DND-41 (cell line): ENCODE measurements around the gene CHD8.

ENCODE experiments used
- ATAC-seq: fragments of 200-7000 bp; cut with Tn5 transposase; 3 replicates; pipeline ENCODE4 v1.9.1; 2021; ENCODE audit warnings: low read depth; ENCODE audit not compliant: insufficient read depth
- DNase-seq: peaks from one replicate; pipeline ENCODE4 v3.0.0-alpha.2; 2020
- H2AFZ ChIP-seq: 2 replicates; pipeline ENCODE4 v1.6.0; 2012; ENCODE audit warnings: low read depth, low read length
- H3K27ac ChIP-seq: 2 replicates; pipeline ENCODE4 v1.5.1; 2012; ENCODE audit warnings: low read length, inconsistent platforms
- H3K27me3 ChIP-seq: fragments of 200-600 bp; sonication (generic); 2 replicates; pipeline ENCODE4 v1.6.0; 2012; ENCODE audit warnings: low read length, mild to moderate bottlenecking, inconsistent platforms; ENCODE audit not compliant: insufficient read depth, poor library complexity
- H3K36me3 ChIP-seq: 2 replicates; pipeline ENCODE4 v1.5.1; 2012; ENCODE audit warnings: low read length, inconsistent platforms; ENCODE audit not compliant: insufficient read depth
- H3K4me1 ChIP-seq: 2 replicates; pipeline ENCODE4 v1.5.1; 2012; ENCODE audit warnings: mild to moderate bottlenecking, low read length; ENCODE audit not compliant: insufficient read depth
- H3K4me2 ChIP-seq: 2 replicates; pipeline ENCODE4 v1.6.0; 2012; ENCODE audit warnings: mild to moderate bottlenecking, moderate library complexity, low read length, inconsistent platforms; ENCODE audit not compliant: insufficient read depth
- H3K4me3 ChIP-seq, 2 experiments: fragments of 200-600 bp in 1 of 2; shearing (Covaris generic) in 1 of 2; 2 replicates each; pipeline ENCODE4 v1.5.1; 2012 to 2016; ENCODE audit warnings: inconsistent platforms in 2 of 2, low read length in 2 of 2, mild to moderate bottlenecking in 2 of 2, low read depth in 1 of 2, moderate library complexity in 1 of 2
- H3K79me2 ChIP-seq: 2 replicates; pipeline ENCODE4 v1.6.0; 2012; ENCODE audit warnings: low read length, inconsistent platforms; ENCODE audit not compliant: insufficient read depth
- H3K9ac ChIP-seq: 2 replicates; pipeline ENCODE4 v1.6.0; 2012; ENCODE audit warnings: low read depth, mild to moderate bottlenecking, inconsistent platforms, low read length, moderate library complexity
- H3K9me3 ChIP-seq: 2 replicates; pipeline ENCODE4 v1.5.1; 2012; ENCODE audit warnings: low read length, moderate library complexity, mild to moderate bottlenecking, inconsistent platforms; ENCODE audit not compliant: insufficient read depth, severe bottlenecking
- H4K20me1 ChIP-seq: 2 replicates; pipeline ENCODE4 v1.6.0; 2012; ENCODE audit warnings: low read length; ENCODE audit not compliant: insufficient read depth
- CTCF ChIP-seq: IDR thresholded peaks from 2 replicates; pipeline ENCODE4 v1.5.1; 2012; ENCODE audit warnings: borderline replicate concordance, low read length, moderate library complexity, mild to moderate bottlenecking; ENCODE audit not compliant: poor library complexity, severe bottlenecking; ENCODE audit errors: extremely low read depth
- EZH2 ChIP-seq: IDR thresholded peaks from 3 replicates; pipeline ENCODE4 v1.6.1; 2012; ENCODE audit warnings: borderline replicate concordance, low read depth, mild to moderate bottlenecking, moderate library complexity, low read length, inconsistent platforms; ENCODE audit not compliant: severe bottlenecking

Gene CHD8

GRCh38 chr14:21494902-21495762 lies 39.2 kb upstream of the CHD8 start:
- Histone ChIP-seq H3K79me2 (no peaks in the 10 kb centered on the region), H4K20me1 (no peaks in the 10 kb centered on the region), H3K4me2 (no peak overlapping the region), H3K27ac (no peak overlapping the region), H3K9me3 (no peaks in the 10 kb centered on the region), H3K4me1 (no peaks in the 10 kb centered on the region), H3K36me3 (peaks cover 84% of the 10 kb centered on the region), H3K27me3 (no peaks in the 10 kb centered on the region), H3K9ac (no peak overlapping the region), H2AFZ (no peak overlapping the region), H3K4me3 (no peak overlapping the region)
- DNase-seq (no peak), ATAC-seq (no peak)
- TF ChIP-seq CTCF (no peak), EZH2 (no peak)

GRCh38 chr14:21486640-21487087 lies 30.7 kb upstream of the CHD8 start:
- peaks cover 52% of the 10 kb centered on the region for H3K36me3 ChIP-seq
- no peaks in the 10 kb centered on the region for H3K4me1 ChIP-seq
- DNase-seq, result no peak

GRCh38 chr14:21476925-21477681 lies 21.2 kb upstream of the CHD8 start, which contains the start of the genes RAB2B and TOX4:
TSS of gene RAB2B (minus strand) at chr14:21476959. CDS start at chr14:21476872, 87 bp downstream.
TSS of gene TOX4 (plus strand) at chr14:21477195. CDS start at chr14:21477279, 84 bp downstream.
- peak within 1 kb of the TSS; percentile 78 for H2AFZ ChIP-seq
- peaks cover 30% of the 10 kb centered on the region for H3K4me1 ChIP-seq
- no peaks in the 10 kb centered on the region for H3K27me3 ChIP-seq
- peak within 1 kb of the TSS; percentile 88 for H3K4me2 ChIP-seq
- H3K4me3 ChIP-seq, result peak within 1 kb of the TSS; percentile 81 to 95
- ATAC-seq (peak; percentile 98), DNase-seq (peak; percentile 98)
- peak within 1 kb of the TSS; percentile 70 for H3K9ac ChIP-seq
- H3K9me3 ChIP-seq, result no peaks in the 10 kb centered on the region
- peaks cover 56% of the 10 kb centered on the region for H3K79me2 ChIP-seq
- no peaks in the 10 kb centered on the region; the same call in 1 of the 2 replicates for H4K20me1 ChIP-seq
- H3K27ac ChIP-seq, result peak within 1 kb of the TSS; percentile 72
- peaks cover 13% of the 10 kb centered on the region for H3K36me3 ChIP-seq
- TF ChIP-seq EZH2 (no peak), CTCF (peak; percentile 99)

More at GRCh38 chr14:21486640-21487087, 30.7 kb upstream of the CHD8 start:
- no peak for ATAC-seq
- H3K27ac ChIP-seq, result no peak overlapping the region
- TF ChIP-seq EZH2 (no peak), CTCF (no peak)
- H3K9ac ChIP-seq, result no peak overlapping the region
- no peak overlapping the region for H3K4me2 ChIP-seq
- H2AFZ ChIP-seq, result no peak overlapping the region
- 0 out of 2 replicates have a peak, but pooled peaks cover 7% of the 10 kb centered on the region for H4K20me1 ChIP-seq
- H3K4me3 ChIP-seq, result no peak overlapping the region
- peaks cover 42% of the 10 kb centered on the region for H3K79me2 ChIP-seq
- no peaks in the 10 kb centered on the region for H3K9me3 ChIP-seq
- no peaks in the 10 kb centered on the region for H3K27me3 ChIP-seq
